Measurements from ENCODE around the gene MED23. TPM values are rescaled to one million over a fixed set of nuclear protein-coding genes. Genes with fewer than 3 reads are reported as not detected.

Gene MED23
- total RNA-seq, 1 donor = 34.7 TPM

DNA sequence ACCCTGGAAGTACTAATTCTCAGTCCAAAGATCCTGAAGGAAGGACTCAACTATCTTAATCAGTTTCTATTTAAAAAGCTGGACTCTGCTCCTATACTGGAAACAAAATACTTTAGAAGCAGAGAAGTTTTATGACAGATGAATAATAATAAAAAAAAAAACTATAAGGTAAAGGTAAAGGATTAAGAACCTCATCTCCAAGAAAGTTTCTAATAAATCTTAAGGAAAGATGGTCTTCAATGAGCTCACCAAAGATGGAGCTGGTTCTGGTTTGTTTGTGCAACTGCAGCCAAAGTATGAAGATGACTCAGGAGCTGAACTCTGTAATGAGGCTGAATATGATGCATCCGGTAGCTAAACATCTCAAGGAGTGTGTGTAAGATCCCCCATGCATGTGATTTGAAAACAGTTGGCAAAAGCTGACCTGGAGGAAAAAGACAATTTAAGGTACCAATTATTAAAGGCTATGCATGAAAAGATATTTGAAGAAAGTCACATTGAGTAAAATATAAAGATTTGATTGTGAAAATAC, 25.2 kb downstream of the MED23 start:
- TF ChIP-seq, protein P1, sequence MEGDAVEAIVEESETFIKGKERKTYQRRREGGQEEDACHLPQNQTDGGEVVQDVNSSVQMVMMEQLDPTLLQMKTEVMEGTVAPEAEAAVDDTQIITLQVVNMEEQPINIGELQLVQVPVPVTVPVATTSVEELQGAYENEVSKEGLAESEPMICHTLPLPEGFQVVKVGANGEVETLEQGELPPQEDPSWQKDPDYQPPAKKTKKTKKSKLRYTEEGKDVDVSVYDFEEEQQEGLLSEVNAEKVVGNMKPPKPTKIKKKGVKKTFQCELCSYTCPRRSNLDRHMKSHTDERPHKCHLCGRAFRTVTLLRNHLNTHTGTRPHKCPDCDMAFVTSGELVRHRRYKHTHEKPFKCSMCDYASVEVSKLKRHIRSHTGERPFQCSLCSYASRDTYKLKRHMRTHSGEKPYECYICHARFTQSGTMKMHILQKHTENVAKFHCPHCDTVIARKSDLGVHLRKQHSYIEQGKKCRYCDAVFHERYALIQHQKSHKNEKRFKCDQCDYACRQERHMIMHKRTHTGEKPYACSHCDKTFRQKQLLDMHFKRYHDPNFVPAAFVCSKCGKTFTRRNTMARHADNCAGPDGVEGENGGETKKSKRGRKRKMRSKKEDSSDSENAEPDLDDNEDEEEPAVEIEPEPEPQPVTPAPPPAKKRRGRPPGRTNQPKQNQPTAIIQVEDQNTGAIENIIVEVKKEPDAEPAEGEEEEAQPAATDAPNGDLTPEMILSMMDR (IDR thresholded peaks at IDR 0.05; ENCODE audit: insufficient read depth, low read length) = no peak
- H3K4me3 ChIP-seq (ENCODE audit: low read depth, low read length) = no peak overlapping the region
- peak; percentile 66 for DNase-seq (ENCODE audit: low read depth)

DNA sequence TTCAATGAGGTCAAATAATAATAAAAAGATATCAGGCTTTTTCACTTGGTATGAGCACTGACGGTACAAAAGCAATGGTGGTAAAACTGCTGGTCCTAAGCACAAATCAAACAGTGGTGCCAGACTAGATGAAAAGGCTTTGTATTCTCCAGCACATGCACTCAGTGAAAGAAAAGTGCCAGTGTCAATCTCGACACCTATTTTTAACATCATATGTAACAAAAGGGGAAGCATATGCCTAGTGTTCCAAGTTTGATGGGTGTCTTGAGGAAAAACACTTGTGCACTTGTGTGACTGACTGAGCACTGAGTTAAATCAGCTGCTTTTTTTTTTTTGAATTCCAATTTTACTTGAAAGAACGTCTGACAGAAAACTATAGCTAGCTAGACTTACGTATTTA, 27.3 kb downstream of the MED23 start:
- TF ChIP-seq, protein P1 (IDR thresholded peaks at IDR 0.05; ENCODE audit: insufficient read depth, low read length) = no peak
- DNase-seq (ENCODE audit: low read depth) = no peak

DNA sequence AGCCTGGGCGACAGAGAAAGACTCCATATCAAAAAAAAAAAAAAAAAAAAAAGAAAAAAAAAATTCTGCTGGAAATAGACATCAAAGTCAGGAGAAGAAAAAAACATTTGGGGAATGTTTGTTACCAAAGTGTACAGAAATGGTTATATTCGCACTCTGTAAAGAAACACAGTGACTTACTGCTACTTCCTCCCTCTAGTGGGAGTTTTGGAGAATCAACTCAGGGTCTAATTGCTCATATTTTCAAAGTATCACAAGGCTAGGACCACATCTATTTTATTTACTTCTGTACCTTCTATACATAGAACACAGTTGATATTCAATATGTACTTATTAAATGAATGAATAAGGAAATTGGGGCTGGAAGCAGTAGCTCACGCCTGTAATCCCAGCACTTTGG, 30.6 kb downstream of the MED23 start:
- no peak overlapping the region for H3K4me3 ChIP-seq (ENCODE audit: low read depth, low read length)
- TF ChIP-seq, protein P1 (IDR thresholded peaks at IDR 0.05; ENCODE audit: insufficient read depth, low read length) = peak; percentile 15
- DNase-seq (ENCODE audit: low read depth) = no peak

More for the DNA sequence above, 27.3 kb downstream of the MED23 start:
- no peak overlapping the region for H3K4me3 ChIP-seq (ENCODE audit: low read depth, low read length)

DNA sequence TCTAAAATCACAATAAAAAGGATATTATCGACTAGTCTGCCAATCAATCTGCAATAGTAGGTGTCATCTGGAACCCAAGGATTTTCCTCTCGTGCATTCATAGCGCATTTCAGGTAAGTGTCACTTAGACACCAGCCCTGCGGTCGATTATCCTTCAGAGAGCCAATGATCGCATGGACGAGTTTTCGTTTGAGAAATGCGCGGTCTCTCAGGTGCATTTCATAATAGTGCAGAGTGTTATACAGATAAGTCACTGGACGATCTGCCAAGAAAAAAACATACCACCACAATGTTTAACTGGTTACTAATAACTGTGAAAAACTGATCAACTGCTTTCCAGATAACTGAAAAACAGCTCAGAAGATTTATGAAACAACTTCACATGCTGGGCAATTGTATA, 34.0 kb downstream of the MED23 start:
- no peak for DNase-seq (ENCODE audit: low read depth)
- H3K4me3 ChIP-seq (ENCODE audit: low read depth, low read length) = no peak overlapping the region
- TF ChIP-seq, protein P1 (IDR thresholded peaks at IDR 0.05; ENCODE audit: insufficient read depth, low read length) = no peak

DNA sequence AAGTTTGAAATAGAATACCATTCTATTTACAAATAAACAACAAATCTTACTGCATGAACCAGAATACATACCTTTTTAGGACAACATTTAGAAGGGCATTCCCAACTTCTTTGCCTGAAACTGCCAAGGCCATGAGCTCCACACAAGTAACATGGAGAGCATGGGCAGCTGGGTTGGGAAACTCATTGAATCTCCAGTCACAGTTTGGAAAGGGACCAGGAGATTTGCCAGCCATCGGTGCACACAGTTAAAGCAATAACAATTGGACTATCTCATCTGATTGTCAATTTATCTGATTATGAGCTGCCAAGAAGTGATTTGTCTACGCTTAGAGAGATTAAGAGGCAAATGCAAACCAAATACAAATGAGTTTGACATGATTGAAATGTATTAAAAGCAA, 35.1 kb downstream of the MED23 start:
- no peak overlapping the region for H3K4me3 ChIP-seq (ENCODE audit: low read depth, low read length)
- TF ChIP-seq, protein P1 (IDR thresholded peaks at IDR 0.05; ENCODE audit: insufficient read depth, low read length) = no peak
- DNase-seq (ENCODE audit: low read depth) = no peak

DNA sequence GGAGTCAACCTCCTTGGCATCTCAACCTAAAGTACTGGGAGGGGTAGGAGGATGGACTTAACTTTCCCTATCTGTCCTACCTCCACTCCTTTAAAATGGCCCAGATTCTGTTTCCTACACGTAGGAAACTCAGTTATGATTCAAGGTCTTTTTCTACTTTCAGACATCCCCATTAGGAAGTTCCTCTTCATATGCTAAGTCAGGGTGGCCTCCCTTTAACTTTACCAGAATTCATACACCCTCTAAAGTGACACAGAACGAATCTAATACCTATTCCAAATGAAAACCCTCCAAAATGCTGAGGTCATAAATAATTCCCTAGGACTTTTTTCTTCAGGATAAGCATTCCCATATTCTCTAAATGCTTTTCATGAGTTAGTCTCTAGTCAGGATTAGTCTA, 39.4 kb downstream of the MED23 start:
- DNase-seq (ENCODE audit: low read depth) = no peak
- H3K4me3 ChIP-seq (ENCODE audit: low read depth, low read length) = no peak overlapping the region
- TF ChIP-seq, protein P1 (IDR thresholded peaks at IDR 0.05; ENCODE audit: insufficient read depth, low read length) = no peak

DNA sequence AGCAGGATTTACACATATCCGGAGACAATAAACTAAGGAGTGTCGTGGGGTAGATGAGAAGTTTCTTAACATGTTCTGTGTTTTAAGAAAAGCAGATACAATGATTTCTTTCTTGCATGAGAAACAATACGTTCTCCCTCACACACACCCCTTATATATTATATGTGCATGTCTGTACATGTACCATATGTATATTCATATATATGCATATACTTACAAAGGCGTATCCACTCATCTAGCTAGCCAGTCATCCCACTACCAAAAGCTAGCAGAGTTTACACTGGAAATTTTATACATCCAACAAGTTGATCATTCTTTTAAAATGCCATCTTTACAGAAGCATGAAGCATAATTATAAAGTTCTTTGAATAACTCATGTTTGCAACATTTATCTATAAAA, 40.1 kb downstream of the MED23 start:
- H3K4me3 ChIP-seq (ENCODE audit: low read depth, low read length) = no peak overlapping the region
- DNase-seq (ENCODE audit: low read depth) = no peak
- TF ChIP-seq, protein P1 (IDR thresholded peaks at IDR 0.05; ENCODE audit: insufficient read depth, low read length) = no peak
